ENCODE results near the gene OXTR. TPM values are rescaled to one million over a fixed set of nuclear protein-coding genes. Genes with fewer than 3 reads are reported as not detected.

Gene OXTR
- total RNA-seq, 2 donors from 2014 or later: 0.24 to 1.8 TPM

DNA sequence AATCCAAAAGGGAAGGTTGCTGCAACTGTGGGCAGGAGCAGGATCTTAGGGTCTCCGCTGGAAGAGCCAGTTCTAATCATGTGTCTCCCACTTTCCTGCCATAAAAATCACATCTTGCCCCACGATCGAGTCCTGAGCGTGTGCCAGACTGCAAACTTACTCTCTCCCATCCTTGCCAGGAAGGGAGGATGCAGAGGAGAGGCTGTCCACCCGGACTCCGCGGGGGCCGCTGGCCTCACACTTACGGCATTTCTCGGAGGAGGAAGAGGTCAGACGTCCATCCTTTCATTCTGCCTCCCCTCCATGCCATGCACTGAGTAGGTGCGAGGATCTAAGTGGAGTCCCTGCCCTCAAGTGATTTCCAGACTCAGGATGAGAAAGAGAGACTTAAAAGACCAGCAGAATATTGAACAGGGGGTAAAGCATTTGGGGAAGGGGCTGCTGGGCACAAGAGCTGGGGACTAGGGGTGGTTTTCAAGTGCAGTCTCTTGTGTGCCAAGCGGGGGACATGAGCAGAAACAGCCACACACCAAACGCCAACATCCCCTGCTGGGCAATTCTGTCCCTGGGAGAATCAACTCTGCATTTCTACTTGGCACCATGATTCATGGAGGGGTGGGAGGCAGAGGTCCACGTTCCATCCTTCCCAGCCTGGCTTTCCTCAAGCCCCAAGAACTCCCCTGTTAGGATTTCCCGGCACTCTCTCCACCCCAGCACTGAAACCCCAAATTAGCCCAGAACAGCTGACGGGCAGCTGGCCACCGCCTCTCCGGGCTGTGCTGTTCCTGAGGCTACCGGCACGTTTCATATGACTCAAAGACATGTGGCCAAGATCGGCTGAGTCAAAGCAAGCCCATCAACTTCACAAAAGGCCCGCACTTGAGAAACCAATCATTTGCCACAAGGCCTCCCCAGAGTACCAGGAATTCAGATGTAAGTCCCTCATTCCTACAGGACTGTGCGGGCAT lies 11.6 kb downstream of the OXTR start:
- intact Hi-C loops (cut with DNase I): no loop called here
- DNase-seq: no peak
- H3K36me3 ChIP-seq: no peaks in the 10 kb centered on the region

DNA sequence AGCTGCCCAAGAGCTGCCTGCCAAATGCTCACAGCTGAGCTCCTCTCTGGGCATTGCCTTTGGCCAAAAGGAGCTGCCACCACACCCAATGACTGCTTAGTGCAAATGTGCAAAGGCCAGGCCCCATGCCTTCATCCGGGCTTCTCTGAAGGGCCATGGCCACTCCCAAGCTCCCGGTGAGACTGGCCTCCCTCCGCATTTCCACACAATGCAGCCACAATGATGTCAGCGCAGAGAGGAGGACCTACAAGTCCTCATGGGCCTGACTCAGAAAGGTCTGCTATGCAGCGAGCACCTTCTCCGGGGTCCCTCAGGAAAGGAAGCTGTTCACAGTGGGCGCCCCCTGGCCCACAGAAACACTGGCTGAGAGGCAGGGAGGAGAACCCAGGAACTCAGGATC lies 12.7 kb downstream of the OXTR start:
- Histone ChIP-seq H3K36me3 (no peaks in the 10 kb centered on the region), H3K4me3 (no peak overlapping the region), H3K27ac (no peak overlapping the region), H3K27me3 (no peaks in the 10 kb centered on the region), H3K9ac (ENCODE audit: low read depth in 2 of 2, low read length in 2 of 2) (no peak overlapping the region), H3K4me1 (no peaks in the 10 kb centered on the region), H3K9me3 (no peaks in the 10 kb centered on the region)
- intact Hi-C loops (cut with DNase I): no loop called here
- TF ChIP-seq, protein P1, sequence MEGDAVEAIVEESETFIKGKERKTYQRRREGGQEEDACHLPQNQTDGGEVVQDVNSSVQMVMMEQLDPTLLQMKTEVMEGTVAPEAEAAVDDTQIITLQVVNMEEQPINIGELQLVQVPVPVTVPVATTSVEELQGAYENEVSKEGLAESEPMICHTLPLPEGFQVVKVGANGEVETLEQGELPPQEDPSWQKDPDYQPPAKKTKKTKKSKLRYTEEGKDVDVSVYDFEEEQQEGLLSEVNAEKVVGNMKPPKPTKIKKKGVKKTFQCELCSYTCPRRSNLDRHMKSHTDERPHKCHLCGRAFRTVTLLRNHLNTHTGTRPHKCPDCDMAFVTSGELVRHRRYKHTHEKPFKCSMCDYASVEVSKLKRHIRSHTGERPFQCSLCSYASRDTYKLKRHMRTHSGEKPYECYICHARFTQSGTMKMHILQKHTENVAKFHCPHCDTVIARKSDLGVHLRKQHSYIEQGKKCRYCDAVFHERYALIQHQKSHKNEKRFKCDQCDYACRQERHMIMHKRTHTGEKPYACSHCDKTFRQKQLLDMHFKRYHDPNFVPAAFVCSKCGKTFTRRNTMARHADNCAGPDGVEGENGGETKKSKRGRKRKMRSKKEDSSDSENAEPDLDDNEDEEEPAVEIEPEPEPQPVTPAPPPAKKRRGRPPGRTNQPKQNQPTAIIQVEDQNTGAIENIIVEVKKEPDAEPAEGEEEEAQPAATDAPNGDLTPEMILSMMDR (IDR thresholded peaks at IDR 0.05): no peak
- DNase-seq: no peak

More for the DNA sequence above, 11.6 kb downstream of the OXTR start:
- H3K4me1 ChIP-seq: no peaks in the 10 kb centered on the region
- no peak overlapping the region for H3K9ac ChIP-seq (ENCODE audit: low read depth in 2 of 2, low read length in 2 of 2)
- no peak overlapping the region for H3K4me3 ChIP-seq
- H3K27ac ChIP-seq: no peak overlapping the region
- TF ChIP-seq, protein P1 (IDR thresholded peaks at IDR 0.05): no peak
- H3K9me3 ChIP-seq: no peaks in the 10 kb centered on the region
- H3K27me3 ChIP-seq: no peaks in the 10 kb centered on the region

DNA sequence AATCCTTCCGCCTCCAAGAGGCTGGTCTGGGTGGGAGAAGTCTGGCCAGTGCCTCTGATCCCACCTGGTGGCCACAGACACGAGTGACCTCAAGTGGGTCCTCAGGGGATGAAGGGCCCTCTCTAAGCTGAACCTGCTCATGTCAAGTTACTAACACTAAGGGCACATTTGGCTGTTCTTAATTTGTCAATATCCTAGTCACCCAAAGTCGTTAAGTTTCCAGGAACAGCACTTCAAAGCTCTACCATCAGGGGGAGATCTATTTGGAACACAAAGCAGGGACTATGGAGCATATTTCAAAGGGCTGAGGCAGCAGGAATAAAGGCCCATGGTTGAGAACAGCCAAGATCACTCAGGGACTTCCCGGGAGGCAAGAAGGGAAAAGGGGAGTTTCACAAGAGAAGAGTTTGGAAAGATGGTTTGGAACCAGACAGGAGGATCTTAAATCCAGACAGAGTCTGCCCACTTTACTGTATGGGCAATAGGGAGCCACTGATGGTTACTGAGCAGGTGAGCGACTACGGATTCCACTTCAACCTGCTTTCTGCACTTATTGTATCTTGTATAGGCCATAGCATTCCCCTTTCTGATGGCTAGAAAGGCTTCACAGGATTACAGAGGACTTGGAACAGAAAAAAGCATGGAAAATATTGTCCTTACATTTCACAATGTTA lies 13.7 kb downstream of the OXTR start:
- intact Hi-C loops (cut with DNase I): no loop called here
- no peak overlapping the region for H3K9ac ChIP-seq (ENCODE audit: low read depth in 2 of 2, low read length in 2 of 2)
- no peak for DNase-seq
- TF ChIP-seq, protein P1 (IDR thresholded peaks at IDR 0.05): no peak
- H3K27me3 ChIP-seq: no peaks in the 10 kb centered on the region
- no peaks in the 10 kb centered on the region for H3K36me3 ChIP-seq
- no peaks in the 10 kb centered on the region for H3K4me1 ChIP-seq
- H3K9me3 ChIP-seq: no peaks in the 10 kb centered on the region
- H3K4me3 ChIP-seq: no peak overlapping the region
- no peak overlapping the region for H3K27ac ChIP-seq

DNA sequence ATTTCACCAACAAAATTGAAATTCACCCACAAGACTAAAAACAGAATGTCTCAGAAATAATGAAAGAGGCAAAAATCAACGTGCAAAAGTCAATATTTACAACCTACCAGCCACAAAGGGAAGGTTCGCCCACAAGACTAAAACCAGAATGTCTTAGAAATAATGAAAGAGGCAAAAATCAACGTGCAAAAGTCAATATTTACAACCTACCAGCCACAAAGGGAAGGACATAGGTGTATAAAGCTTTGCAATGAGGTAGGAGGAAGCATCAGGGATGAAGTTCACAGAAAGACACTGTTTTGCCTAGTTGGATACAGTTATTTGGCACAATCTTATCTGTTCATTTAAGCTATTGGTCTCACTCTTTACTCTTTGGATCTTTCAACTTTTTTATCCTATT lies 14.3 kb downstream of the OXTR start:
- H3K27ac ChIP-seq: no peak overlapping the region
- no peaks in the 10 kb centered on the region for H3K27me3 ChIP-seq
- intact Hi-C loops (cut with DNase I): no loop called here
- H3K4me3 ChIP-seq: no peak overlapping the region
- no peaks in the 10 kb centered on the region for H3K4me1 ChIP-seq
- TF ChIP-seq, protein P1 (IDR thresholded peaks at IDR 0.05): no peak
- no peaks in the 10 kb centered on the region for H3K9me3 ChIP-seq
- DNase-seq: no peak
- no peak overlapping the region for H3K9ac ChIP-seq (ENCODE audit: low read depth in 2 of 2, low read length in 2 of 2)
- no peaks in the 10 kb centered on the region for H3K36me3 ChIP-seq

DNA sequence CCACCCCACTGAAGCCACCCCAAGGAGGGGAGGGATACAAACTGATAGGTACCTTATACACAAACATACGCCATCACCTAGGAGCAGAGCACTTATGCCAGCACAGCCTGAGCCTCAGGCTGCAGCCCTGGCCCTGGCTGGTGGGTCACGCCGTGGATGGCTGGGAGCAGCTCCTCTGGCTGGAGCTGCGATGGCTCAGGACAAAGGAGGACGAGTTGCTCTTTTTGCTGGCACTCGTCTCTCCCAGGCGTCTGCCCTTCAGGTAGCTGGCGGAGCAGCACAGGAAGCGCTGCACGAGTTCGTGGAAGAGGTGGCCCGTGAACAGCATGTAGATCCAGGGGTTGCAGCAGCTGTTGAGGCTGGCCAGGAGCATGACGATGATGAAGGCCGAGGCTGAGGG lies 16.6 kb downstream of the OXTR start:
- intact Hi-C loops (cut with DNase I): no loop called here
- no peaks in the 10 kb centered on the region for H3K9me3 ChIP-seq
- DNase-seq: no peak
- no peaks in the 10 kb centered on the region for H3K4me1 ChIP-seq
- no peaks in the 10 kb centered on the region for H3K36me3 ChIP-seq
- no peak overlapping the region for H3K9ac ChIP-seq (ENCODE audit: low read depth in 2 of 2, low read length in 2 of 2)
- TF ChIP-seq, protein P1 (IDR thresholded peaks at IDR 0.05): no peak
- H3K27me3 ChIP-seq: no peaks in the 10 kb centered on the region
- no peak overlapping the region for H3K4me3 ChIP-seq
- H3K27ac ChIP-seq: no peak overlapping the region

All from colonic mucosa (tissue), 4 donors.